Heart right ventricle (tissue), 16 donors: ENCODE data around the gene KCNE2. TPM values are rescaled to one million over a fixed set of nuclear protein-coding genes. Genes with fewer than 3 reads are reported as not detected.

Experiments
- ATAC-seq, 8 donors: fragments of 200-7000 bp; cut with Tn5 transposase; one replicate each; pipeline ENCODE4 v1.9.1; 2020; ENCODE audit warnings: mild to moderate bottlenecking in 8 of 8, moderate library complexity in 8 of 8, moderate number of reproducible peaks in 1 of 8
- DNase-seq, 2 donors: peaks; one replicate each; pipeline ENCODE4 v3.0.0-alpha.2; 2020
- H3K27ac ChIP-seq, 10 donors: fragments of 200-600 bp; sonication (generic) in 2 of 10; one replicate each; pipeline versions ENCODE4 v1.5.0 to v1.8.0; 2020 to 2022; ENCODE audit warnings: mild to moderate bottlenecking in 3 of 10
- H3K27me3 ChIP-seq, 7 donors: fragments of 200-600 bp; one replicate each; pipeline ENCODE4 v1.8.0; 2021 to 2022; ENCODE audit warnings: mild to moderate bottlenecking in 2 of 7
- H3K36me3 ChIP-seq, 9 donors: fragments of 200-600 bp; sonication (generic) in 1 of 9; one replicate each; pipeline versions ENCODE4 v1.5.0 to v1.8.0; 2020 to 2022; ENCODE audit warnings: mild to moderate bottlenecking in 2 of 9
- H3K4me1 ChIP-seq, 9 donors: fragments of 200-600 bp; sonication (generic) in 1 of 9; one replicate each; pipeline versions ENCODE4 v1.5.0 to v1.8.0; 2020 to 2022; ENCODE audit warnings: mild to moderate bottlenecking in 4 of 9
- H3K4me3 ChIP-seq, 10 donors: fragments of 200-600 bp; sonication (generic) in 2 of 10; one replicate each; pipeline versions ENCODE4 v1.5.0 to v1.8.0; 2020 to 2022; ENCODE audit warnings: mild to moderate bottlenecking in 7 of 10, moderate library complexity in 2 of 10
- H3K9me3 ChIP-seq, 11 donors: fragments of 200-600 bp in 10 of 11; sonication (generic) in 2 of 11; one replicate each; pipeline versions ENCODE4 v1.5.0 to v1.8.0; 2013 to 2022; ENCODE audit warnings: mild to moderate bottlenecking in 2 of 11, control low read depth in 1 of 11, moderate library complexity in 1 of 11
- WGBS, 2 donors: extraction: QIAGEN DNeasy Blood & Tissue Kit; methylation state at CpG; one replicate each; pipeline ENCODE4 v1.1.7; 2013; ENCODE audit warnings: inconsistent platforms in 1 of 2; 5-methylcytosine and 5-hydroxymethylcytosine counted together
- intact Hi-C, 10 donors: fragments of 100-400 bp; cut with DNase I; formaldehyde crosslinking; loops; one replicate each; pipeline versions ENCODE4 v1.11.1 to v1.14.2; 2022
- polyA plus RNA-seq, 2 donors: library from polyadenylated mRNA; stranded (reverse); fragments of 200-250 nt; gene quantifications; one replicate each; pipeline ENCODE4 v1.2.3, GENCODE V29; 2013
- total RNA-seq, 10 donors: library from RNA; stranded (reverse); fragmentation: NEBNext Ultra II Directional in 3 of 10; extraction: Animal tissue kit (Norgen Biotek cat#: 25700) in 3 of 10; gene quantifications; one replicate each; pipeline versions ENCODE4 v1.2.1 to v1.2.4, GENCODE V29; 2021 to 2023
- TF ChIP-seq, protein P1 (sequence below), 9 donors: fragments of 200-600 bp; sonication (generic) in 2 of 9; IDR thresholded peaks; one replicate each; pipeline versions ENCODE4 v1.5.0 to v1.8.0; 2021 to 2022; ENCODE audit warnings: antibody characterized with exemption in 9 of 9, mild to moderate bottlenecking in 5 of 9, moderate library complexity in 1 of 9
- donor health status: Arrhythmogenic right ventricular cardiomyopathy.
- donor health status: ischemic (EF 13 %, LVEDD 7.1; RV severe dilation, severe dysfunction).
- donor health status: healthy with polysubstance abuse.
- donor health status: DM: no; HTN: yes; CAD: no.
- donor health status: DM: no; HTN: no; CAD: no.
- donor health status: ischemic (EF 25% LVEDD 6.9; RV normal size, moderate dysfunction).
- donor health status: ischemic (EF 25% LVEDD 5.7; RV mildly dilated, moderate dysfunction).
- donor health status: healthy.
- donor health status: DM: yes; HTN: yes; CAD: no.
- donor health status: Ischemic cardiomyopathy.
- donor health status: ischemic (EF 35%, LVEDD 5.7; RV mildly dilated, moderate dysfunction).
- donor health status: nonischemic (EF 11% LVEDD 7.7; RV severe dilation, severe dysfunction).
- donor health status: DM: yes; HTN: yes; CAD: no.
- donor health status: PGD.
- donor health status: ischemic (EF 29% LVEDD 5.4; RV normal size, mild dysfunction).
- donor health status: nonischemic (EF 23%, LVEDD 6.1; RV moderate dilation, normal function).

The KCNE2 gene
- total and polyA plus RNA-seq, 12 donors, result 0.04 to 0.73 TPM; not detected in 10

DNA sequence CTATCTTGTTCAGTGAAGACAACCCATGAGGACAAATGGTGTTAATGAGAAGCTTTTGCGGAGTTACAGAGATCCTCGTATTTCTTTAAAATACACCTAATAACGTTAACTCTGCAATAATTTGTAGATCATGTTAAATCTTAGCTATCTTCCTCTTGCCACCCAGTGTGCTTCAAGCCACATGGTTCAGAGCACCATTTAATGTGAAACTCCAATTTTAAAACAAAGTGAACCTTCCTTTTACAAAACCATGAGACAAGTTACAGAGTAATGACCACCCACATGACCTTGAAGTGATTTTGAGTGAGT lies 1.7 kb upstream of the KCNE2 start:
- Histone ChIP-seq H3K9me3 (peaks cover 0 to 10% (median 0%) of the 10 kb centered on the region in 11 donors), H3K36me3 (no peaks in the 10 kb centered on the region), H3K27me3 (peaks cover 0 to 19% (median 0%) of the 10 kb centered on the region in 7 donors), H3K4me3 (no peak overlapping the region), H3K4me1 (no peaks in the 10 kb centered on the region), H3K27ac (no peak overlapping the region)
- intact Hi-C loops, result no loop called here
- DNase-seq (no peak), ATAC-seq (peak in 1 of 8 donors; percentile 17)
- TF ChIP-seq, protein P1, sequence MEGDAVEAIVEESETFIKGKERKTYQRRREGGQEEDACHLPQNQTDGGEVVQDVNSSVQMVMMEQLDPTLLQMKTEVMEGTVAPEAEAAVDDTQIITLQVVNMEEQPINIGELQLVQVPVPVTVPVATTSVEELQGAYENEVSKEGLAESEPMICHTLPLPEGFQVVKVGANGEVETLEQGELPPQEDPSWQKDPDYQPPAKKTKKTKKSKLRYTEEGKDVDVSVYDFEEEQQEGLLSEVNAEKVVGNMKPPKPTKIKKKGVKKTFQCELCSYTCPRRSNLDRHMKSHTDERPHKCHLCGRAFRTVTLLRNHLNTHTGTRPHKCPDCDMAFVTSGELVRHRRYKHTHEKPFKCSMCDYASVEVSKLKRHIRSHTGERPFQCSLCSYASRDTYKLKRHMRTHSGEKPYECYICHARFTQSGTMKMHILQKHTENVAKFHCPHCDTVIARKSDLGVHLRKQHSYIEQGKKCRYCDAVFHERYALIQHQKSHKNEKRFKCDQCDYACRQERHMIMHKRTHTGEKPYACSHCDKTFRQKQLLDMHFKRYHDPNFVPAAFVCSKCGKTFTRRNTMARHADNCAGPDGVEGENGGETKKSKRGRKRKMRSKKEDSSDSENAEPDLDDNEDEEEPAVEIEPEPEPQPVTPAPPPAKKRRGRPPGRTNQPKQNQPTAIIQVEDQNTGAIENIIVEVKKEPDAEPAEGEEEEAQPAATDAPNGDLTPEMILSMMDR (IDR thresholded peaks at IDR 0.05), result peak in 2 of 9 donors; percentile 5 to 16
- WGBS, 2 donors, result 25 to 32% methylated on average over 3 of the region's 3 CpGs

DNA sequence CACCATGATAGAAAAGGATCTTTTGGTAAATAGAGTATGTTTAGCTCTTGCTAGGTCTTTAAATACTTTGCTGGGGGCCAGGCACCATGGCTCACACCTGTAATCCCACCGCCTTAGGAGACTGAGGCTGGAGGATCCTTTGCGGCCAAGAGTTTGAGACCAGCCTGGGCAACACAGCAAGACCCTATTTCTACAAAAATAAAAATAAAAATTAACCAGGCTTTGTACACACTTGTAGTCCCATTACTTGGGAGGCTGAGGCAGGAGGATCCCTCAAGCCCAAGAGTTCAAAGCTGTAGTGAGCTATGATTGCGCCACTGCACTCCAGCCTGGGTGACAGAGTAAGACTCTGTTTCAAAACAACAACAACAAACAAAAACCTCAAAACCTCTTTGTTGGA lies 1.1 kb upstream of the KCNE2 start:
- Histone ChIP-seq H3K27me3 (peaks cover 0 to 19% (median 0%) of the 10 kb centered on the region in 7 donors), H3K27ac (no peak overlapping the region), H3K36me3 (no peaks in the 10 kb centered on the region), H3K4me1 (peaks cover 0 to 3% (median 0%) of the 10 kb centered on the region in 9 donors), H3K9me3 (peaks cover 0 to 8% (median 0%) of the 10 kb centered on the region in 11 donors), H3K4me3 (no peak overlapping the region)
- ATAC-seq, result no peak
- DNase-seq, result no peak
- TF ChIP-seq, protein P1 (IDR thresholded peaks at IDR 0.05), result no peak
- intact Hi-C loops, result no loop called here
- WGBS, 2 donors, result 97 to 98% methylated on average over 3 of the region's 3 CpGs

GRCh38 chr21:34364921-34365320 lies 1.1 kb downstream of the KCNE2 start:
- no peak for ATAC-seq
- intact Hi-C loops, result no loop called here
- no peaks in the 10 kb centered on the region for H3K9me3 ChIP-seq
- no peak overlapping the region for H3K4me3 ChIP-seq
- no peaks in the 10 kb centered on the region for H3K36me3 ChIP-seq
- H3K27ac ChIP-seq, result no peak overlapping the region
- no peak for DNase-seq
- peaks cover 0 to 3% (median 0%) of the 10 kb centered on the region in 9 donors for H3K4me1 ChIP-seq
- TF ChIP-seq, protein P1 (IDR thresholded peaks at IDR 0.05), result no peak
- H3K27me3 ChIP-seq, result peaks cover 0 to 12% (median 0%) of the 10 kb centered on the region in 7 donors

DNA sequence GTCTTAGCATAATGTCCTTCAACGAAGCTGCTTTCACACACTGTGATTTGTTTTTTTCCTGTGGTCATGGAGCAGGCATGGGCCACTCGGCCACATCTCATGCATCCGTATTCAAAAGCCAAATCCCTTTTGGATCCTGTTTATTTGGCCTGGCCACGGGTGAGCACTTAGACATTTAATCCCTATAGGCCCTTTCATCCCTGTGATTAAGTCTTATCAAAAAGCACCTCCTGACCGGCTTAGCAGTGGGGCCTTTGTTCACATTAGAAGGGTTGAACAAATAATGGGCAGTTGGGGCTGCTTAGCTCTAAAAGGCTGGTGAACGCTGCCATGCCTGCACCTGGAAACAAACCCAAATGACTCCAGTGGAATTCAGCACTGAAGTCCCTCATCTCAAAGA lies 2.0 kb downstream of the KCNE2 start:
- no peak for ATAC-seq
- 66 to 67% methylated on average over 6 of the region's 6 CpGs for WGBS, 2 donors
- Histone ChIP-seq H3K4me3 (no peak overlapping the region), H3K36me3 (no peaks in the 10 kb centered on the region), H3K27ac (no peak overlapping the region), H3K4me1 (peaks cover 0 to 3% (median 0%) of the 10 kb centered on the region in 9 donors), H3K9me3 (no peaks in the 10 kb centered on the region), H3K27me3 (peaks cover 0 to 6% (median 0%) of the 10 kb centered on the region in 7 donors)
- DNase-seq, result no peak
- intact Hi-C loops, result no loop called here
- TF ChIP-seq, protein P1 (IDR thresholded peaks at IDR 0.05), result no peak
